Dedifferentiated amniotic fluid mesenchymal stem cell (primary cell): ENCODE measurements around the gene NUTM1.
A peak's percentile ranks its signal among the peaks of the same experiment; 100 is the strongest.
"Not testable (repeated sequence)": the region's sequence is repeated elsewhere in the genome, so short reads cannot be mapped to it uniquely, and the experiment has no call there.

Experiments
- DNase-seq: peaks from one replicate; pipeline ENCODE4 v3.0.0-alpha.2; 2016; ENCODE audit errors: extremely low spot score

NUTM1 gene

DNA sequence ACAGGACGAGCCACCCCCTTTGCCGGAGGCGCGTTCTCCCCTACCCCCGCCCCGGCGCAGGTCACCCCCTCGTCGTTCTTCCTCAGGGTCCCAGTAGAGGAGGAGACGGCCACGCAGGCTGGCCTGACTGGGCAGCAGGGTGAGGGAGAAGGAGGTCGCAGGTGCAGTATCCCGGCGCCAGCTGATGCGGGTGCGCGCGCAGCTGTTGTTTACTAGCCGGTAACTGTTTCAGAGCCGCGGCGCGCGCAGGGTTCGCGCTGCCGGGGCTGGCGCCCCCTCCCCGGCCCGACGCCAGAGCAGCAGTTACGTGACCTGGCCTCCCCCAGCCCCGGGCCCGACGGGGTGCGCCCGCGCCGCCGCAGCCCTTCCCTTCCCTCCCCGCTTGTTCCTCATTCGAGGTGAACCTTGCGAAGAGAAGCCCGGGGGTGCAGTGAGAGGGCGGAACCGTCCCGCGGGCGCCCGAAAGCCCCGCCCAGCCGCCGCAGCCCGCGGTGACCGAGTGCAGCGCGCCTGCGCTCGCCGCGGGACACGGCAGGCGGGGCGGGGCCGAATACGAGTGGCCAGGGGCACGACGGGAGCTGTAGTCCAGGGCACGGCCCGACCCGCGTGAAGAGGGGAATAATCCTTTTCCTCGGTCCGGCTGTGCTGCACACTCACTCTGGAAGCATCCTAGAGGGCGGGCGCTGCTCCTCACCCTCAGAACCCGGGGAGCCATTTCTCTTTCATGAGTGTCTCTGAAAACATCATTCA lies 5.4 kb upstream of the NUTM1 start, which contains the start of gene SLC12A6:
Gene SLC12A6 (minus strand): TSS at position 225 of the 750 bp plus-strand sequence. CDS start 1,101 bp downstream, outside the sequence.
- peak; percentile 82 for DNase-seq

DNA sequence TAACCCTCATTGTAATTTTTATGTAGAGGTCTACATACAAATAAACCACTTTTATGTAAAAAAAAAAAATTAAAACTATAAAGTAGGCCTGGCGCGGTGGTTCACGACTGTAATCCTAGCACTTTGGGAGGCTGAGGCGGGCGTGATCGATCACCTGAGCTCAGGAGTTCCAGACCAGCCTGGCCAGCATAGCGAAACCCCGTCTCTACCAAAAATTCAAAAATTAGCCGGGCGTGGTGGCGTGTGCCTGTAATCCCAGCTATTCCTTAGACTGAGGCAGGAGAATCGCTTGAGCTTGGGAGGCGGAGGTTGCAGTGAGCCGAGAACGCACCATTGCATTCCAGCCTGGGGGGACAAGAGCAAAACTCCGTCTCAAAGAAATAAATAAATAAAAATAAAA lies 4.8 kb upstream of the NUTM1 start:
- DNase-seq = no peak

DNA sequence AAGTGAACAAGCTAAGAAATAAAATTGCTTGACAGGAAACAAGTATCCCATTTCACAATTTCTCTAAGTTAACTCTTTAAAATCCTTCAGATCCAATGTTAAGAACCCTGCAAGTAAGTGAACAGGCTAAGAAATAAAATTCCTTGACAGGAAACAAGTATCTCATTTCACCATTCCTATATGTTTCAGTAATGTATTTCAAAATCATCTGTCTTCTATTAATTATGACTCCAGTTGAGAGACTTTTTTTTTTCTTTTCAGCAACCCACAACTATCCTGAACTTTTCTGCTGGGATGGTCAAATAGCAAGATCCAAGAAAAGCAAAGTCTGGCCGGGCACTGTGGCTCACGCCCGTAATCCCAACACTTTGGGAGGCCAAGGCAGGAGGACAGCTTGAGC lies 3.2 kb upstream of the NUTM1 start:
- no peak for DNase-seq

DNA sequence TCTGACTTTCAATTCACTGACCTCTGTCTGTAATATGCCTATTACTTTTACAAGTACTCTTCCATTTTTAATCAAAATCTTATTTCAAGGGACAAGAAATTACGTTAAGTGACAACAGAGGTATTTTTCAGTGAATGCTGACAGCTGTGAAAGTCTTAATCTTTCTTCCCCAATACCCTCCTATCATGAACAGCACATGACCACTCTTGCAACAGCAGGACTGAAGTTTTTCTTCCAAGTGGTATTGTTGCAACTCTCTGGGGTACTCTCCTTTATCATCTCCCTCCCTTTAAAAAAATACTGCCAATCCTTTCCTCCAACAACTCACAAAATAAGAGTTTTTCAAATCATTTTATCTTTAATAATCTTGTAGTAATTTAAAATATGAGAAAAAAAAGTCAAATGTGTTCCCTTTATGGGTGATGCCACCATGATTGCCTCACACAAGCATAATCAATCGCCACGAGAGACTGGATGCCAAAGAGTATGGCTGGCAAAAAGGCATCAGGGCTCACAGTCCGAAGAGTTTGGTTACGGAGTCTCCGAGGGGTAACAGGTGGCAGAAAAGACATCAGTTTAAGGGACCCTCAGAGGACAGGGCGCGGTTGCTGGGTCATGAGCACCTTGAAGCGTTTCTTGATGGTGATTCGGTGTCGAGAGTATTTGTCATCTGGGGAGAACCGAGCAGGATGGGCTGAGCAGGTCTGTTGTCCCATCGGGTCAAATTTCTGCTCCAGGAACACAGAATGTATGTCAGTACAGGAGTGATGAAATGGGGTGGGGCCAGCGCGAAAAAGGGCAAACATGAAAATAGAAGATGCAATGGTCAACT lies 1.5 kb upstream of the NUTM1 start:
- no peak for DNase-seq

DNA sequence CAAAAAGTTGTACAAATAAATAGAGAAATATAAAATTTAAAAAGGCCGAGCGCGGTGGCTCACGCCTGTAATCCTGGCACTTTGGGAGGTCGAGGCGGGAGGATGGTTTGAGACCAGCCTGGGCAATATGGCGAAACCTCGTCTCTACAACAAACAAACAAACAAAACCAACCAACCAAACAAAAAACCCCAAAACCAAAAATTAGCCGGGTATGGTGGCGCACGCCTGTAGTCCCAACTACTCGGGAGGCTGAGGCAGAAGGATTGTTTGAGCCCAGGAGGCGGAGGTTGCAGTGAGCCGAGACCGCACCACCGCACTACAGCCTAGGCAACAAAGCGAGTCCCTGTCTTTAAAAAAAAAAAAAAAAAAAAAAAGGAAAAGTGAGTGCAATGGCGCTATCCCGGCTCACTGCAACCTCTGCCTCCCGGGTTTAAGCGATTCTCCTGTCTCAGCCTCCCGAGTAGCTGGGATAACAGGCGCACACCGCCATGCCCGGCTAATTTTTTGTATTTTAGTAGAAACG lies 840 bp upstream of the NUTM1 start:
- DNase-seq = not testable (repeated sequence)

DNA sequence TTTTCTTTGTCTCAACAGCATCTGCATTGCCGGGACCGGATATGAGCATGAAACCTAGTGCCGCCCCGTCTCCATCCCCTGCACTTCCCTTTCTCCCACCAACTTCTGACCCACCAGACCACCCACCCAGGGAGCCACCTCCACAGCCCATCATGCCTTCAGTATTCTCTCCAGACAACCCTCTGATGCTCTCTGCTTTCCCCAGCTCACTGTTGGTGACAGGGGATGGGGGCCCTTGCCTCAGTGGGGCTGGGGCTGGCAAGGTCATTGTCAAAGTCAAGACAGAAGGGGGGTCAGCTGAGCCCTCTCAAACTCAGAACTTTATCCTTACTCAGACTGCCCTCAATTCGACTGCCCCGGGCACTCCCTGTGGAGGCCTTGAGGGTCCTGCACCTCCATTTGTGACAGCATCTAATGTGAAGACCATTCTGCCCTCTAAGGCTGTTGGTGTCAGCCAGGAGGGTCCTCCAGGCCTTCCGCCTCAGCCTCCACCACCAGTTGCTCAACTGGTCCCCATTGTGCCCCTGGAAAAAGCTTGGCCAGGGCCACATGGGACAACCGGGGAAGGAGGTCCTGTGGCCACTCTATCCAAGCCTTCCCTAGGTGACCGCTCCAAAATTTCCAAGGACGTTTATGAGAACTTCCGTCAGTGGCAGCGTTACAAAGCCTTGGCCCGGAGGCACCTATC lies 5.0 kb downstream of the NUTM1 start:
- DNase-seq = no peak

DNA sequence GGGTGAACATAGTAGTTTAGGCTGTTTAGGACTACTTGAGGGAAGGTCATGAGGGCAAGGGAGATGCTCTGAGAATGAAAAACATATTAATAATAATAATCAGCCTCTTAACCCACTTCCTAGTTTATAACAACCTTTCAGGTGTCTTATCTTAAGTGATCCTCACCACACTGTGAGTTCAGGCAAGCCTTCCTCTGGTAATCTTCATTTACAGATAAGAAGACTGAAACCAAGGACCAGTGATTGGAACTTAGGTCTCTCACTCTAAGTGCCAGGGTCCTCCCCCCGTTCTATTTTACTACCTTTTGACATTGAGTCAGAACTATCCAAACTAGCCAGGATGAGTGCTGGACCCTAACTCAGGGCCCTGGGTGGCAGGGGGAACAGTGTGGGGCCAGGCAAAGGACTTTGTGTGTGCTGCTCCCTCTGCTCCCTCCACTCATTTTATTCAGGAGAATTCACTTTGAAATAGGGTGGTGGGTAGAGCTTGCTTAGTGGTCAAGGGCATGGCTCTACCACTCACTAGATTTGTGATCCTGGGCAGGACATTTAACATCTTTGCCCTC lies 5.7 kb downstream of the NUTM1 start:
- DNase-seq = no peak

DNA sequence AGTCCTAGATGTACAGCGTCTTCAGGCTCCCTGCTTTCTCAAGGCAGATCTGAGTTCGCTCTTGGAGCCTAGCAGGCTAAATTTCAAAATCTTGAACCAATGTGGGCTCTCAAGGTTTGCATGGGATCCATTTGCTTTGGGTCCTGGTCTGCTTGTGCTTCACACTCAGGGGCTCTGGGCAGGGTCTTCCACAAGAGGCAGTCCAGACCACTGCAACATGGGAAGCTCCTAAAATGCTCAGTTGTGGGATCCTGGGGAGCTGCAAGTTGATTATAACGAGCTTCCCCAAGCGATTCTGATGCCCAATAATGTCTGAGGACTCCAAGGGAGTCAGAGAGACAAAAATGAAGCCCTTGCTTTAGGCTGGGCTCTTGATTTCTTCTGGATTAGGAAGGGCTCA lies 6.7 kb downstream of the NUTM1 start:
- DNase-seq = no peak

DNA sequence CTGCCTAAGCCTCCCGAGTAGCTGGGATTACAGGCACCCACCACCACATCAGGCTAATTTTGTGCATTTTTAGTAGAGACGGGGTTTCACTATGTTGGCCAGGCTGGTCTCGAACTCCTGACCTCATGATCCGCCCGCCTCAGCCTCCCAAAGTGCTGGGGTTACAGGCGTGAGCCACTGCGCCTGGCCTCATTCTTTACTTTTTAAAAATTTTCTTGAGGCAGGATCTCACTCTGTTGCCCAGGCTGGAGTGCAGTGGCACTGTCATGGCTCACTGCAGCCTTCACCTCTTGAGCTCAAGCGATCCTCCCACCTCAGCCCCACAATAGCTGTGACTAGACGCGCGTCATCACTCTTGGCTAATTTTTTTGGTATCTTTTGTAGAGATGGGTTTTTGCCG lies 9.9 kb downstream of the NUTM1 start:
- not testable (repeated sequence) for DNase-seq

DNA sequence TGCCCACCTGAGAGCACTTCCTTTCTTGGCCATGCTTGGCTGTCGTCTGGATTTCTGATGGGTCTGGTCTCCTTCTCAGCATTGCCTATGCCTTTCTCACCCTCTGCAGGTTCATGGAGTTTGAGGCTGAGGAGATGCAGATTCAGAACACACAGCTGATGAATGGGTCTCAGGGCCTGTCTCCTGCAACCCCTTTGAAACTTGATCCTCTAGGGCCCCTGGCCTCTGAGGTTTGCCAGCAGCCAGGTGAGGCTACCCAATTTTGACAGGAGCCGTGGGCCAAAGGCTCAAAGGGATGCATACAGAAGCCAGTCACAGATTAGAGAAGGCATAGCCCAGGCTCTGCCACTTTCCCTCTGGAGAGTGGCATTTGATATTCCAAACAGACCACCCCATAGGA lies 10.5 kb downstream of the NUTM1 start:
- no peak for DNase-seq

DNA sequence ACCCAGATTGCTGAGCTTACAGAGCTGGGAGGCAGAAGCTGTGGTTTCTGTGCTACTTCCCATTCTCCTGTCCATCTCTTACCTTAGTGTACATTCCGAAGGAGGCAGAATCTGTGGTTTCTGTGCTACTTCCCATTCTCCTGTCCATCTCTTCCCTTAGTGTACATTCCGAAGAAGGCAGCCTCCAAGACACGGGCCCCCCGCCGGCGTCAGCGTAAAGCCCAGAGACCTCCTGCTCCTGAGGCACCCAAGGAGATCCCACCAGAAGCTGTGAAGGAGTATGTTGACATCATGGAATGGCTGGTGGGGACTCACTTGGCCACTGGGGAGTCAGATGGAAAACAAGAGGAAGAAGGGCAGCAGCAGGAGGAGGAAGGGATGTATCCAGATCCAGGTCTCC lies 11.2 kb downstream of the NUTM1 start:
- no peak for DNase-seq

DNA sequence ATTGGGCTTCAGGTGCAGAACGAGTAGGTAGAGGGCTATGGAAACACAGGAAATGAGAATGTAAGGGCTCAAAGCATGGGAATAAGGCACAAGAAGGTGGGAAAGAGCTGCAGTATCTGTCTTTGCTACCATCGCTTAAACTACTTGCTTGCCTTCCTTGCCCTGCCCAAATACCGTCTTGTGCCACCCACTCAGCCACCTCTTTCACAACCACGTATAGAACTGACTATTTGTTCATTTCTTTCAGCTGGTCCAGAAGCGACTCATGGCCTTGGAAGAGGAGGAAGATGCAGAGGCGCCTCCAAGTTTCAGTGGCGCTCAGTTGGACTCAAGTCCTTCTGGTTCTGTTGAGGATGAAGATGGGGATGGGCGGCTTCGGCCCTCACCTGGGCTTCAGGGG lies 12.1 kb downstream of the NUTM1 start:
- no peak for DNase-seq

DNA sequence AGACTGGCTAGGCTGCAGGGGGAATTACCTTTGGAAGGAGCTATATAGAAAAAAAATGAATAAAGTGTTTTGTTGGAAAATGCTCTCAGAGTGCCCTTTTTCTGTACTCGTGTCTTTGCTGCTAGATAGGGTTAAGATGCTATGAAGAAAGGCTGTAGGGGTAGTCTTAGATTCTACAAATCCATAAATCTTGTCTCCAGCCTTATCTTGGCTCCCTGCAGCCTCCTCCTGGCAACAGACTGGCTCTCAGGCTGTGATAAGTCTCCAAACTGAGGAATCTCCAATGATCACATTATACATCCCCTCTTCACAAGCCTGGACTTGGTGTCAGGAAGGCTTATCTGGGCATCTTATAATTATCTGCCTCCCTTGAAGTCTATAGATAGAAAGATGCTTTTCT lies 14.5 kb downstream of the NUTM1 start:
- DNase-seq = no peak

DNA sequence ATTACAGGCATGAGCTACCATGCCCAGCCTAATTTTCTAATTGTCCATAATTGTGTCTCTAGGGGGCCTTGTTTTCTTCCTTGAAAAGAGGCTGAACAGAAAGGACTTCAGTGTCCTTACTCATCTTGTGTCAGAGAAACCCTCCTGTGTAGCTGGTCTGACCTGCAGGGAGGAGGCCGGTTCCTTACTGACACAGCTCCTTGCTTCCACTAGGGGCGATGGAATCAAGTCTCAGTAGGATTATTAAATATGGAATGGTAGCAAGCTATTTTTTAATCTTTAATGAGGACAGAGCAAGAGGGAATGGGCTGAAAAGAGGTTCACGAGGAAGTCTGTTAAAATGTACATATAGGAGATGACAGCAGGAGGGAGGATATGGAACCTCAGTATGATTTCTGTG lies 15.3 kb downstream of the NUTM1 start:
- no peak for DNase-seq

DNA sequence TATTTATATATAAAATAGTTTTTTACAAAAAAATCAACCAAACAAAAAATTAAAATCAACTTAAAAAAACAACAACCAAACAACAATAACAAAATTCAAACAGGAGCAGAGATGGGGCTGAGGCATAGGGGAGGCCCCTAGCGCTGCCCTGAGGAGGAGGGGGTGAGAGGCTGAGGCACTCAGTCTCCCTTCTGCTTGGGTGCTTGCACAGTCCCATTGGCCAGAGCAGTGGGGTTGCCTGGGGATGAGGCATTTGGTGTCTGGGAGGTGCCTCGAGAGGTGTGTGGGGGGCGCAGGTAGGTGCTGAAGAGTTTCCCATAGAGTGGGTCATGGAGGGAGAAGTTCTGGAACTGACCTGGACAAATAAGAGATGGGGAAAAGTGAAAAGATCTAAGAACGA lies 15.8 kb downstream of the NUTM1 start:
- DNase-seq = no peak

DNA sequence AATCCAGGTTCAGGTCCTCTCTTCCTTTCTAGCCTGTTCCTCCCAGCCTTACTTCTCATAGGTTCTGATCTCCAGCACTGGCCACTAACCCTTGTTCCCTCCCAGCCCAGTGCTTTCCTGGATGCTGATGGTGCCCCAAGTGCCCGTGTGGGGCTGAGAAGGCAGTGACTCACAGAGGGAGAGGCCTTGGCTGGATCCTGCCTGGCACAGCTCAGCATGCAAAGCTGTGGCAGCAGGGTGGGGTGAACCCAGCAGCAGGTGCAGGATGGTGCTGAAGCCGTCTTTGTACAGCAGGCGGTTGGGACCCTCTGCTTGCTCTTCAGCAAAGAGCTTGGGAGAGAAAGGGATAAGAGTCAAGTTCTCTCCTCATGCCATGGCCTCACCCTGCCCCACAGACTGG lies 16.3 kb downstream of the NUTM1 start:
- DNase-seq = no peak

DNA sequence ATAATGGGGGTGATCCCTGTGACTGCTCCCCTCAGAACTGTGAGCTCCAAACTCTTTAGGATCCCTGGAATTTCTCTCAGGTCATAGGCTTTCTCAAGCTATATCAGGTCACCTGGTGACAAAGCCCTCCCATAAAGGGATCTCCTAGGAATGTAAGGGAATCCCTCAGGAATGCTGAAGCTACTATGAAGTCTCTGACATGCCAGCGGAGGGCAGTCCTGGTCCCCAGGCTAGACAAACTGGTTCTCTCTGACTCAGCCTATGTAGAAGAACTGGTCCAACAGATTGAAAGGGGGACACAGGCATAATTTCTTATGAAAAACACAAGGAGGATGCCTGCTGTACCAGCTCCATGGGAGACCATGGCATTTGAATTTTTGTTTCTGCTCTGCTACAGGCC lies 17.2 kb downstream of the NUTM1 start:
- no peak for DNase-seq

DNA sequence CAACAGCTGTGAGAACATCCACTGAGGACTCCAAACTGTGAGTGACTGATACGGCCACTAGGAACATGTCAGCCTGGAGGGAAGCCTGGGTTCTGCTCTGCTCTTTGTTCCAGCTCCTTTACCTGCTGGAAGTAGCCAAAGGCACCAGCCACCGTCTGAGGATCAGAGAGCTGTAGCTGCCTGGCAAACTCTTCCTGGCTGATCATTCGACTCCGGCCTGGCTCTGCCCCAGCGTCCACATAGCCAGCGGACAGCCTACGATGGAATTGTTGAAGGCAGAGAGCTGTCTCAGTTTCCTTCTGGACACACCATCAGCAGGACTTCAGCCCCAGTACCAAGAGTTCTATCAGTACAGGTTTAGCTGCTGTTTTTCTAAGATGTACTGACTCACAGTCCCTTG lies 18.2 kb downstream of the NUTM1 start:
- no peak for DNase-seq

DNA sequence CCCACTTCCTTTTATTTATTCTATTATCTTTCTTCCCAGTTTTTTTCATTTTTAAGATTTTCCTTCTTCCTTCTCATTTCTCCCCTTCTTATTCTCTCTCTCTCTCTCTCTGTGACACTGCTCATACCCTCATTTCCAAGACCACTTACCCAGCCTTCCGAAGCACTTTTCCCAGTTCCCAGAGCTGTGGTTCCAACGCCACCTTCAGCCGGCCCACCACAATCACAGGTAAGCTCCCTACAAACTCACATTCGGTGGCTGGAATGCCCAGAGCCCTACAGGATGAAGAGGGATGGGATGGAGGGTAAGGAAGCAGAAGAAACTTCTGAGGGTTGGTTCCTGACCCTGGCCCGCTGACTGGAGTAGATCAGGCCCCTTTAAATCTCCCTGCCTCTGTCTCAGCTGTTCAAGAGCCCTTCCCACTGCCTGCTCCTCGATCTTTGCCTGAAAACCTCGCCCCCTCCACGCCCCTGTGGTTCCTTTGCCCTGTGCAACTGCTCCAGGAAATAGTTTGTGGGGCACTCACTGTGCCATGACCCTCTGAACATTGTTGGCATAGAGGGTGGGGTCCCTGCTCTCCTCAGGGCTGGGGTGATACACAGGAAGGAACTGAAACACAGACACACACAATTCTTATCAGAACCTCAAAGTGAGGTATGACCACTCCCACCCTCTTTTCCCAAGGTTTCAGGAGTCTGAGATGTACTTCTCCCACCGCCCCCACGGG lies 19.1 kb downstream of the NUTM1 start:
- DNase-seq = no peak

DNA sequence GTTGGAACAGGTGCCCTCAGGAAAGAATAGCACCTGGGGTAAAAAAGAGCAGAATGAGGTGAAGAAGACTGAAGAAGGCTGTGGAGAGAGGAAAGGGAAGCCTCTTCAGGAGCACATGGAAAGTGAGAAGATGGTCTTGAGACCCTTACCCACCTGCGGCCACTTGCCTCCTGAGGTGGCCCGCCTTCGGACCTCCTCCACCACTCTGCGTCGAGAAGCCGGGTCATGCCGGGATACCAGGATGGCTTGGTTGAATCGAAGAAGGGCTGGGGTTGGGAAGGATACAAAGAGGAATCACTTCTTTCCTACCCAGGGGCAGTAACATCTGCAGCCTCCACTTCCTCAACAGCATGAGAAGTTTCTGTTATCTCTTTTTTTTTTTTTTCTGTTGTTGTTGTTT lies 20.9 kb downstream of the NUTM1 start:
- DNase-seq = no peak

DNA sequence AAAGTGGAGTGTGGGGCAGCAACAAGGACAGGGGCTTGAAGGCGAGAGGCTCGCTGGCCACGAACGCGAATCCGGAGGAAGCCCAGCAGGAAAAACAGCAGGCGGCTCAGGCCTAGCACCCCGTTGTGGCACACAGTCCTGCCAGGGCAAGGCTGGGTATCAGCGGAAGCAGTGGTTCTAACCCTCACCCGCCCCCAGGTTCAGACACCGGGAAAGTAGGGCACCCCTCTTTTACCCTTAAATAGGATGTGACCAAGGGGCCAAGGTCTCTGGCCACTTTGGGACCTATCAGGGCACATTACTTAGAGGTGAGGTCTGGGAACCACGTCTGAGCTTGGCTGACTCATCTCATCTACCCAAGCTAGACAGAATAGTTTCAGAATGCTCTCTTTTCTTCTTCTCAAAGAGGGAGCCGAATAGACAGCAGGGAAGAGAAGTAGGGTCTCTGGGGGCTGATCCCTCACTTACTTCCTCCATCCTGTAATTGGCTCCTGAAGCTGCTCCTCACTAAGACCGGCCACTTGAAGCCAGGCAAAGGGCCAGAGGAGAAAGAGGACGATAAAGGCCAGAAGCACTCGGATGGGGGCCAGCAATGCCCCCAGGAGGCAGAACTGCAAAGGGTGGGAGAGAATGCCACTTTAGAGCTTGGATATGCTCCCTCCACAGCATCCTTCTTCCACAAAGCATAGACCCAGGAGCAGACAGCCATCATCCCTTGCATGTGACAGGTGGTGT lies 22.1 kb downstream of the NUTM1 start:
- no peak for DNase-seq
